Cardiac muscle cell (in vitro differentiated cells and primary cell): Measurements from ENCODE around the gene LUC7L3. TPM values are rescaled to one million over a fixed set of nuclear protein-coding genes. Genes with fewer than 3 reads are reported as not detected.

Experiments used
- DNase-seq, 2 donors: peaks; one replicate each; pipeline versions ENCODE4 v3.0.0 to v3.0.0-alpha.2; 2010 to 2017; ENCODE audit warnings: low read depth in 1 of 2, low spot score in 1 of 2
- H3K27ac ChIP-seq: fragments of 200-600 bp; sonication (generic); 2 replicates; pipeline ENCODE4 v1.5.1; 2016
- H3K27me3 ChIP-seq: fragments of 200-600 bp; sonication (generic); 2 replicates; pipeline ENCODE4 v1.6.0; 2016; ENCODE audit warnings: control low read depth
- H3K36me3 ChIP-seq: fragments of 200-600 bp; sonication (generic); 2 replicates; pipeline ENCODE4 v1.5.1; 2016; ENCODE audit warnings: control low read depth
- H3K4me1 ChIP-seq: fragments of 200-600 bp; sonication (generic); 2 replicates; pipeline ENCODE4 v1.8.1; 2017; ENCODE audit warnings: low read depth, mild to moderate bottlenecking, mixed run types
- H3K4me3 ChIP-seq: fragments of 200-600 bp; sonication (generic); 2 replicates; pipeline ENCODE4 v1.5.1; 2016; ENCODE audit warnings: mild to moderate bottlenecking
- H3K9me3 ChIP-seq: fragments of 200-600 bp; sonication (generic); 2 replicates; pipeline ENCODE4 v1.5.1; 2017; ENCODE audit warnings: low read depth, mild to moderate bottlenecking, control low read depth
- CTCF ChIP-seq: IDR thresholded peaks from 2 replicates; pipeline ENCODE4 v1.5.1; 2012; ENCODE audit warnings: low read depth, mild to moderate bottlenecking, low read length
- polyA plus RNA-seq: library from polyadenylated mRNA; unstranded; fragments of >200 nt; fragmentation: Nextera tagmentation; extraction: Ambion mirVana; gene quantifications from 2 replicates; pipeline ENCODE4 v1.2.1, GENCODE V29; 2016
- total RNA-seq: library from RNA; depleted of rRNA; stranded (reverse); fragments of >200 nt; gene quantifications from 2 replicates; pipeline ENCODE4 v1.2.3, GENCODE V29; 2016

Gene LUC7L3
- total and polyA plus RNA-seq, 2 experiments from 2014 or later: 289 to 398 TPM

DNA sequence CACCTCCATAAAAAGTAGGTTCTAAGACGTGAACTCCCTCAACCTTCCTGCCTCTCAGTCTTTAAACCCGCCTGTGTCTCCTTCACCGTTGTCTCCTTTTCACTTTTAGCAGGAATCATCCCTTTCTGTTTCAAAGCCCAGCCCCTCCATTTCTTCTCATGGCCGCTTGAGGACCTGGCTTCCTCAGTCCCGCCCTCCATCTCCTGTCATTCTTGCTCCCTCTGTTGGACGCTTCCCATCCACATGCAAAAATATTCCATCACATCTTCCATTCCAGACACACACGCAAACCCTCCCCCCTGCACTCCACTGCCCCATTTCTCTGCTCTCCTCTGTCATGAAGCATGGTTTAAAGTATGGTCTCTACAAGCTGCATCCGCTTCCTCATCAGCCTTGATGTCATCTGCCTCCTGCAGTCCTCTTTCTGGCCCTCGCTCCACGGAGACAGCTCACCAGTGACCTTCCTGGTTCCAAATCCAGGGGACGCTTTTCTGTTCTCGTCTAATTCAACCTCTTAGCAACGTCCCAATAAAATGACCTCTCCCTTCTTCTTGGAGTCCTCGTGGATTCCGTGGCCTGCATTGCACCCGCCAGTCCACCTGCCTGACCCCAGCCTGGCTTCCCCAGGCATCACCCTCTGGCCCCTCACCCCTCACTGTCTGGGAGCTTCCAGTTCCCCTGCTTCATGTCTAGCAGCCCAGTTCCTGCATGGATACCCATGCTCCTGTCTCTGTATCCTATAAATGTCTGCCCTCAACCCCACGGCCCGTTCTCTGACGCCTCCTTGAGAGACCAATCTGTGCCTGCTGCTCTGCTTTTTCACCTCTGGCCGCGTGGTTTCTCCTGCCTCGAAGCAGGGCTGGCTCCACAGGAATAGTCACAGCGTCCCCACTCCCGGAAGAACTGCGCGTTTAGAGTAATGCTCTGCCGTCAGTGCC is 37.9 kb upstream of the LUC7L3 start:
- TF ChIP-seq CTCF: peak; percentile 75
- H3K9me3 ChIP-seq: no peaks in the 10 kb centered on the region
- H3K4me1 ChIP-seq: peaks cover 5% of the 10 kb centered on the region
- H3K36me3 ChIP-seq: no peaks in the 10 kb centered on the region
- no peak overlapping the region for H3K4me3 ChIP-seq
- H3K27ac ChIP-seq: no peak overlapping the region
- peak; percentile 52 to 87 for DNase-seq
- no peaks in the 10 kb centered on the region for H3K27me3 ChIP-seq

GRCh38 chr17:50682441-50682840 is 37.0 kb upstream of the LUC7L3 start:
- no peaks in the 10 kb centered on the region for H3K9me3 ChIP-seq
- TF ChIP-seq CTCF: no peak
- H3K27ac ChIP-seq: no peak overlapping the region
- no peak for DNase-seq
- H3K4me1 ChIP-seq: peaks cover 5% of the 10 kb centered on the region
- H3K27me3 ChIP-seq: no peaks in the 10 kb centered on the region
- H3K36me3 ChIP-seq: no peaks in the 10 kb centered on the region
- H3K4me3 ChIP-seq: no peak overlapping the region

DNA sequence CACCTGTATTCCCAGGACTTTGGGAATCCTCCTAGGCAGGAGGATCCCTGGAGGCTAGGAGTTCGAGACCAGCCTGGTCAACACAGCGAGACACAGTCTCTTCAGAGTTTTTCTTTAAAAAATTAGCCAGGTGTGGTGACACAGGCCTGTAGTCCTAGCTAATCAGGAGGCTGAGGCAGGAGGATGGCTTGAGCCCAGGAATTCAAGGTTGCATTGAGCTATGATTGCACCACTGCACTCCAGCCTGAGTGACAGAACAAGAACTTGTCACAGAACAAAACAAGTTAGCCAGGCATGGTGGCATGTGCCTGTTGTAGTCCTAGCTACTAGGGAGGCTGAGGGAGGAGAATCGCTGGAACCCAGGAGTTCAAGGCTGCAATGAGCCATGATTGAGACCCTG is 36.5 kb upstream of the LUC7L3 start:
- Histone ChIP-seq H3K4me1 (peaks cover 5% of the 10 kb centered on the region), H3K36me3 (no peaks in the 10 kb centered on the region), H3K27me3 (no peaks in the 10 kb centered on the region), H3K4me3 (no peak overlapping the region), H3K27ac (no peak overlapping the region), H3K9me3 (no peaks in the 10 kb centered on the region)
- DNase-seq: no peak
- TF ChIP-seq CTCF: no peak

DNA sequence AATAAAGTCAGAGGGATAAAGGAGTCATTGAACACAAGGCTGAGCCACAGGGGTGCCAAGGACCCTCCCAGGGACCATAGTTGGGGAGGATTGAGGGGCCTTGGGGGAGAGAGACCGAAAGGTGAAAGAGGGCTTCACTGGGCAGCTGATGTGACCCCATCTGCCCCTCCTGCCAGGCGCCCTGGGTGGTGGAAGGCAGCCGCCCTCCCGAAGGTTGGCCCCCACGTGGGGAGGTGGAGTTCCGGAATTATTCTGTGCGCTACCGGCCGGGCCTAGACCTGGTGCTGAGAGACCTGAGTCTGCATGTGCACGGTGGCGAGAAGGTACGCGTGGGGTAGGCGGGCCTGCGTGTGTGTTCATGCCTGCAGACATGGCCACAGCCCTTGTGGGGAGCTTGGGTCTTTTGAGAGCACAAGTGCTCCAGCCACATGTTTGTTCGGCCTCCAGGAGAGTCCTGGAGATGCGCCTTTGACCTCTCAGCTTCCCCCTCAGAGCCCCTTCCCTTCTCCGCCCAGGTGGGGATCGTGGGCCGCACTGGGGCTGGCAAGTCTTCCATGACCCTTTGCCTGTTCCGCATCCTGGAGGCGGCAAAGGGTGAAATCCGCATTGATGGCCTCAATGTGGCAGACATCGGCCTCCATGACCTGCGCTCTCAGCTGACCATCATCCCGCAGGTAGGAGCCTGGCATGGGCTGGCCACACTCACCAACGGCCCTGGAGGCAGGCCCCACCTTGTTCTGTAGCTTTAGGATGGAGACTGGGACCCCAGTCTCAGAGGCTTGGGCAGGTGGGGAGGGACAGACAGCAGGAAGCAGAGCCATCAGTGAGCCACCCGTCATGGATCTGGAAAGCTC is 35.7 kb upstream of the LUC7L3 start:
- no peaks in the 10 kb centered on the region for H3K36me3 ChIP-seq
- no peak for DNase-seq
- H3K4me1 ChIP-seq: peaks cover 5% of the 10 kb centered on the region
- H3K9me3 ChIP-seq: no peaks in the 10 kb centered on the region
- H3K4me3 ChIP-seq: no peak overlapping the region
- no peaks in the 10 kb centered on the region for H3K27me3 ChIP-seq
- TF ChIP-seq CTCF: no peak
- H3K27ac ChIP-seq: no peak overlapping the region

GRCh38 chr17:50684288-50684611 is 35.2 kb upstream of the LUC7L3 start:
- Histone ChIP-seq H3K27ac (no peak overlapping the region), H3K36me3 (no peaks in the 10 kb centered on the region), H3K27me3 (no peaks in the 10 kb centered on the region), H3K9me3 (no peaks in the 10 kb centered on the region), H3K4me1 (peaks cover 5% of the 10 kb centered on the region), H3K4me3 (no peak overlapping the region)
- TF ChIP-seq CTCF: no peak
- DNase-seq: no peak
